Ishikawa (cell line): ENCODE measurements around the gene NEXMIF.

Source experiments
- CEBPB ChIP-seq: IDR thresholded peaks from 2 replicates; pipeline ENCODE4 v1.6.1; 2012
- CREB1 ChIP-seq: IDR thresholded peaks from 2 replicates; pipeline ENCODE4 v1.6.1; 2012; ENCODE audit warnings: low read depth
- EGR1 ChIP-seq: IDR thresholded peaks from 2 replicates; pipeline ENCODE4 v1.6.1; 2012
- EP300 ChIP-seq: IDR thresholded peaks from 2 replicates; pipeline ENCODE4 v1.6.1; 2012; ENCODE audit warnings: borderline replicate concordance
- FOXM1 ChIP-seq: IDR thresholded peaks from 2 replicates; pipeline ENCODE4 v1.6.1; 2012; ENCODE audit warnings: low read depth, borderline replicate concordance
- NFIC ChIP-seq: IDR thresholded peaks from 2 replicates; pipeline ENCODE4 v1.6.1; 2012
- RAD21 ChIP-seq: IDR thresholded peaks from 2 replicates; pipeline ENCODE4 v1.6.1; 2012; ENCODE audit warnings: low read depth
- REST ChIP-seq: IDR thresholded peaks from 2 replicates; pipeline ENCODE4 v1.6.1; 2012; ENCODE audit warnings: low read depth, mild to moderate bottlenecking
- TAF1 ChIP-seq: IDR thresholded peaks from 2 replicates; pipeline ENCODE4 v1.6.1; 2012; ENCODE audit warnings: low read depth, mild to moderate bottlenecking
- TCF12 ChIP-seq: IDR thresholded peaks from 2 replicates; pipeline ENCODE4 v1.6.1; 2012; ENCODE audit warnings: low read depth
- TEAD4 ChIP-seq: IDR thresholded peaks from 2 replicates; pipeline ENCODE4 v1.6.1; 2012
- USF1 ChIP-seq: IDR thresholded peaks from 2 replicates; pipeline ENCODE4 v1.6.1; 2012
- YY1 ChIP-seq: IDR thresholded peaks from 2 replicates; pipeline ENCODE4 v1.6.1; 2012; ENCODE audit warnings: low read depth
- ZBTB7A ChIP-seq: IDR thresholded peaks from 2 replicates; pipeline ENCODE4 v1.6.1; 2012; ENCODE audit warnings: low read depth
- TF ChIP-seq, protein P1 (sequence below): IDR thresholded peaks from 2 replicates; pipeline ENCODE4 v1.6.1; 2012

Gene NEXMIF

DNA sequence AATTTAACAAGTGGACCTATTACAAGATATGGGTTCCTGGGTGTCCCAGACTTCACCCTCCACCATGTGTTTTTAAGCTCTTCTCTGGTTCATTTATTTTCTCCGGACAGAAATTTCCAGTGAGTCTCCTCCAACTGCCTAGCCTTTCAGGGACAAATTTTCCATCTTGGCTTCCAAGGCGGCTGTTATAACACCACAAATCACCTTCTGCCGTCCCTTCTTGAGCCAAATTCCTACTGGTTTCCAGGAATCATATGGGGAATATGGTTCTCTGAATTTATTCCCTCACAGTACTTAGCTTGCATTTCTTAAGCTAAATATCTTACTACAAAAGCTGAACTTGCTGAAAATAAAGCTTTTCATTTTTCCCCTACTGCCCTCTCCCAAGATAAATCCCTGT, 18.8 kb downstream of the NEXMIF start:
- TF ChIP-seq YY1 (no peak), TEAD4 (no peak), CREB1 (no peak), RAD21 (no peak), EP300 (no peak), TAF1 (no peak), CEBPB (no peak), USF1 (no peak), TCF12 (no peak), FOXM1 (no peak), NFIC (no peak), REST (no peak)
- TF ChIP-seq, protein P1, sequence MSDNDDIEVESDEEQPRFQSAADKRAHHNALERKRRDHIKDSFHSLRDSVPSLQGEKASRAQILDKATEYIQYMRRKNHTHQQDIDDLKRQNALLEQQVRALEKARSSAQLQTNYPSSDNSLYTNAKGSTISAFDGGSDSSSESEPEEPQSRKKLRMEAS = no peak

DNA sequence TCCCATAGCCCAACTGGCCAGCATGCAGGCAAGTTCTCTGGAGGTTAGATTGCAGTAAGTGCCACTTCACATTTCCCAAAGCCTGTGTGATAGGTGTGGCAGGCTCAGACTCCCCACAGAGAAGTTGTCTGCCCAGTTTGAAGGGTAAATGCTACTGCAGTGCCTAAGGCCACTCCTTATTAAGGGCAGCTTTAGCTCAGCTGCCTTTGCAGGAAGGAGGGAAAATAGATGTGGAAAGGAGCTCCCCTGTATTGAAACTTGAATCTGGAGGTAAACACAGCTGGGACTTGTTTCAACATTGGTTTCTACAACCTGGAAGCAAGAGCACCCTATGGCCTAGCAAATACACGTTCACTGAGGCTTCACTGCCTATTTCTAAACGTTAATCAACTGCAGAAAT, 22.4 kb downstream of the NEXMIF start:
- 0 out of 2 replicates have a peak, but pooled peaks have one; percentile 1 for TF ChIP-seq RAD21
- no peak for TF ChIP-seq EGR1
- TF ChIP-seq TCF12 = 0 out of 2 replicates have a peak, but pooled peaks have one; percentile 34

DNA sequence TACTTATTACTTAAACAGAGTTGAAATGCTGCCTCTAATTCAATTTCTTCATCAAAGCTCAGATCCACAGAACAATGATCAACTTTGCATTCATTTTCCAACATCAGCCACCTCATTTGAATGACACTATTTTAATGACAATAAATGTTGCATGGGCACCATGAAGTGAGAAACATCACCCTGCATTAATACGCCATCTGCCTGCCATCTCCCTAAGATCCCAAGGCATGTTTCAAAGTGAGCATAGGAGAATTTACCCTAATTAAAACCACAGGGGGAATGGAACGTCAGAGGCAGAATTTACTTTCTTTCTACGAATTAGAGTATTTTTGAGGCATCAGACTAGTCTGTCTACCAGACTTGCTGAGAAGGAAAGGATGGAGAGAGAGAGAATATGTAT, 32.7 kb downstream of the NEXMIF start:
- no peak for TF ChIP-seq EGR1
- TF ChIP-seq RAD21 = no peak
- TF ChIP-seq TAF1 = no peak

DNA sequence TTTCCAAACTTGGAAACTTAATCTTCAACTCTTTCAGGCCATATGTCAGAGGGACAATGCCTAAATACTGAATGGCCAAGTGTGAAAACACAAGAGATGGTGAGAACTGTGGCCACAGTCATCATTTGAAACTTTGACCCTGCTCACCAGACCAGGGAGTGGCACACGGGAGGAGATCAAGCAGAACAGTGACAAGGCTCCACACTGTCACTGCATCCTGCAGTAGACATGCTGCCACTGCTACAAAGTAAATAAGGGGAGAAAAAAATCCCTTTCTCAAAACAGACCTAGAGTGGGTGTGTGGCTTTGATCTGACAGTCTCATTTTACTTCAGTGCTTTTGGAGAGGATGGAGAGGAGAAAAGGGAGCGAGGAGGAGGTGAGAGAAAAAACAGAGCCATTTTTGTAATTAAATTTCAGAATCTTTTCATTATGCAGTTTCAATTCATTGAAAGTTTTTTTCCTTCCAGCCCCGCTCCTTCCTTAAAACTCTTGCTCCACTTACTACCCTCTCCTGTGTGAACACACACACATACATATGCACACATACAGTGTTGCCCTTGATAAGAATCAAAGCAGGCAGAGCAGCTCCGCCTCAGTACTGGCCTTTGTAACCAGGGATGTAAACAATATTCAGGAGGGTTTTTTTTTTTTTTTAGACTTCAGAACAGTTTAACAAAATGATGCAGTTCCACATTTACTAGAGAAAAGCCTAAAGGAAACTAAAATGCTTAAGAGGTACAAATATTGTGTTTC, 34.4 kb downstream of the NEXMIF start:
- no peak for TF ChIP-seq TEAD4
- TF ChIP-seq CEBPB = no peak
- TF ChIP-seq REST = no peak
- TF ChIP-seq, protein P1 = no peak
- no peak for TF ChIP-seq EGR1
- TF ChIP-seq NFIC = no peak
- no peak for TF ChIP-seq FOXM1
- no peak for TF ChIP-seq USF1
- TF ChIP-seq EP300 = no peak
- TF ChIP-seq YY1 = no peak
- no peak for TF ChIP-seq CREB1
- no peak for TF ChIP-seq RAD21
- no peak for TF ChIP-seq TAF1

DNA sequence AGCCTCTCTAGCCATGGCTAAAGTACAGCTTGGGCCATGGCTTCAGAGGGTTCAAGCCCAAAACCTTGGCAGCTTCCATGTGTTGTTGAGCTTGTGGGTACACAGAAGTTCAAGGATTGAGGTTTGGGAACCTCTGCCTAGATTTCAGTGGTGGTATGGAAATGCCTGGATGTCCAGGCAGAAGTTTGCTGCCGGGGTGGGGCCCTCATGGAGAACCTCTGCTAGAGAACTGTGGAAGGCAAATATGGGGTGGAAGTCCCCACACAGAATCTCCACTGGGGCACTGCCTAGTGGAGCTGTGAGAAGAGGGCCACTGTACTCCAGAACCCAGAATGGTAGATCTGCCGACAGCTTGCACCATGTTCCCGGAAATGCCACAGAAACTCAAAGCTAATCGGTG, 59.5 kb downstream of the NEXMIF start:
- no peak for TF ChIP-seq RAD21

DNA sequence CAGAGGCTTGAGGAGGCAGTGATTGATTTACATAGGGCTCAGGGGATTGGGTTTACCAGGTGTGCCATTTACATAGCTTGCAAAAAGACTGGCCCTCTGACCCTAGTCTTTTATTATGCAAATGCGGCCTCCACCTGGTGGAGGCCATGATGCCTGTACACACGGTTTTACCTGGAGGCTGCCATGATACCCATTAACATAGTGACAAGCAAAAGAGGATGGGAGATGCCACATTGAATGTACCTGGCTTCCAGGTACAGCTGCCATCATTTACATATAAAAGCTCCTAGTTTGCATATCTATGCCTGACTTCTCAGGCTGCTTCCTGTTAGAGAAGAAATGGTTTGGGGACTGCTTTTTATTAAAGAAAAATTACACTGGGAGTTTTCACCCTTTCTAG, 72.0 kb downstream of the NEXMIF start:
- TF ChIP-seq, protein P1 = no peak
- TF ChIP-seq FOXM1 (no peak), ZBTB7A (no peak), NFIC (no peak), CREB1 (no peak), CEBPB (no peak), RAD21 (no peak), TAF1 (no peak), REST (no peak), EP300 (no peak), YY1 (no peak), USF1 (no peak), TEAD4 (no peak), TCF12 (no peak), EGR1 (no peak)
